HG03280 (cell line): ENCODE measurements around the gene PSG5.
"Not testable (repeated sequence)": the region's sequence is repeated elsewhere in the genome, so short reads cannot be mapped to it uniquely, and the experiment has no call there.

Source experiments
- ATAC-seq: cut with Tn5 transposase; IDR thresholded peaks from one replicate; pipeline ENCODE4 v1.9.1; 2021; ENCODE audit warnings: mild to moderate bottlenecking, moderate library complexity; ENCODE audit not compliant: unreplicated experiment

The PSG5 gene

GRCh38 chr19:43188092-43188491 is 1.8 kb upstream of the PSG5 start:
- not testable (repeated sequence) for ATAC-seq

- not testable (repeated sequence) for ATAC-seq
Observed at GRCh38 chr19:43181869-43182771, 4.2 kb downstream of the PSG5 start.

GRCh38 chr19:43179569-43180147 is 6.7 kb downstream of the PSG5 start:
- not testable (repeated sequence) for ATAC-seq

GRCh38 chr19:43178577-43178976 is 7.8 kb downstream of the PSG5 start:
- ATAC-seq = not testable (repeated sequence)

- ATAC-seq = not testable (repeated sequence)
Observed at GRCh38 chr19:43165906-43166305, 20.4 kb downstream of the PSG5 start.

GRCh38 chr19:43163135-43163534 is 23.2 kb downstream of the PSG5 start:
- ATAC-seq = not testable (repeated sequence)

- not testable (repeated sequence) for ATAC-seq
Observed at GRCh38 chr19:43162261-43162660, 24.1 kb downstream of the PSG5 start.

GRCh38 chr19:43152214-43152613 is 34.1 kb downstream of the PSG5 start:
- ATAC-seq = no peak

- ATAC-seq = not testable (repeated sequence)
Observed at GRCh38 chr19:43149788-43150187, 36.5 kb downstream of the PSG5 start.

GRCh38 chr19:43148233-43148632 is 38.1 kb downstream of the PSG5 start:
- ATAC-seq = no peak

- ATAC-seq = not testable (repeated sequence)
Observed at GRCh38 chr19:43141763-43142162, 44.6 kb downstream of the PSG5 start.

- no peak for ATAC-seq
Observed at GRCh38 chr19:43132696-43133095, 53.6 kb downstream of the PSG5 start.

- ATAC-seq = not testable (repeated sequence)
Observed at GRCh38 chr19:43131281-43131842, 55.0 kb downstream of the PSG5 start.

- ATAC-seq = not testable (repeated sequence)
Observed at GRCh38 chr19:43129197-43129596, 57.1 kb downstream of the PSG5 start.

GRCh38 chr19:43127336-43127735 is 59.0 kb downstream of the PSG5 start:
- ATAC-seq = not testable (repeated sequence)

- ATAC-seq = no peak
Observed at GRCh38 chr19:43126720-43127119, 59.6 kb downstream of the PSG5 start.

- ATAC-seq = no peak
Observed at GRCh38 chr19:43124360-43124759, 62.0 kb downstream of the PSG5 start.

- ATAC-seq = not testable (repeated sequence)
Observed at GRCh38 chr19:43120433-43121026, 65.8 kb downstream of the PSG5 start.

- not testable (repeated sequence) for ATAC-seq
Observed at GRCh38 chr19:43119526-43119925, 66.8 kb downstream of the PSG5 start.
